ENCODE measurements around the gene TTYH2.

The TTYH2 gene

DNA sequence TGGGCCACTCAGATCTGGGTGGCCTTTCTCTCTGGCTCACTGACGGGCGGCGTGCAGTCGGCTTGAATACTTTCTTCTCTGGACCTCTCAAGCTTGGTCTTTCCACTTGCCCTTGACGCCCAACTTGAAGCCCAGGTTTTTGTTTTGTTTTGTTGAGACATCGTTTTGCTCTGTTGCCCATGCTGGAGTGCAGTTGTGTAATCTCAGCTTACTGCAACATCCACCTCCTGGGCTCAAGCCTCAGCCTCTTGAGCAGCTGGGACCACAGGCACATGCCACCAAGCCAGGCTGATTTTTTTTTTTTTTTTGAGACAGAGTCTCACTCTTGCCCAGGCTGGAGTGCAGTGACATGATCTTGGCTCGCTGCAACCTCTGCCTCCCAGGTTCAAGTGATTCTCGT is 89.9 kb downstream of the TTYH2 start:
- peak overlapping the region; percentile 35 for H3K27ac Mint-ChIP-seq
- DNase-seq: no peak

DNA sequence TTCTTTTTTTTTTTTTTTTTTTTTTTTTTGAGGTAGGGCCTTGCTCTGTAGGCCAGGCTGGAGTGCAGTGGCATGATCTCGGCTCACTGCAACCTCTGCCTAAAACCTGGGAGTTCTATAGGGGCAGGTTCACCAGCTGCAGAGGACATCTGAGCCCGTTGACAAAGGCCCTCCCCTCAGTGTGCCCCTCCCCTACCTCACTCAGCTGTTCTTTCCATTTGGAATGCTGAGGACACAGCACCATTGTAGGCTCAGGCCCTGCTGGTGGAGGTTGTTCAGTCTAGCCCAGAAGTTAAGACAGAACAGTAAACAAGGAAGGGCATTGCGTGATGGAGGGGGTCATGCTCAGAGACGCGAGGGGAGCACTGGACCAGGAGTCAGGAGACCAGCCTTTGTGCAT is 90.8 kb downstream of the TTYH2 start:
- DNase-seq: no peak
- Mint-ChIP-seq H3K36me3 (ENCODE audit: low read depth) (no peaks in the 10 kb centered on the region), H3K4me3 (no peak overlapping the region), H3K4me1 (peaks cover 7% of the 10 kb centered on the region), H3K27ac (no peak overlapping the region), H3K27me3 (ENCODE audit: low read depth, poor library complexity) (peaks cover 30% of the 10 kb centered on the region), H3K9me3 (no peaks in the 10 kb centered on the region)
- TF ChIP-seq, protein P1, sequence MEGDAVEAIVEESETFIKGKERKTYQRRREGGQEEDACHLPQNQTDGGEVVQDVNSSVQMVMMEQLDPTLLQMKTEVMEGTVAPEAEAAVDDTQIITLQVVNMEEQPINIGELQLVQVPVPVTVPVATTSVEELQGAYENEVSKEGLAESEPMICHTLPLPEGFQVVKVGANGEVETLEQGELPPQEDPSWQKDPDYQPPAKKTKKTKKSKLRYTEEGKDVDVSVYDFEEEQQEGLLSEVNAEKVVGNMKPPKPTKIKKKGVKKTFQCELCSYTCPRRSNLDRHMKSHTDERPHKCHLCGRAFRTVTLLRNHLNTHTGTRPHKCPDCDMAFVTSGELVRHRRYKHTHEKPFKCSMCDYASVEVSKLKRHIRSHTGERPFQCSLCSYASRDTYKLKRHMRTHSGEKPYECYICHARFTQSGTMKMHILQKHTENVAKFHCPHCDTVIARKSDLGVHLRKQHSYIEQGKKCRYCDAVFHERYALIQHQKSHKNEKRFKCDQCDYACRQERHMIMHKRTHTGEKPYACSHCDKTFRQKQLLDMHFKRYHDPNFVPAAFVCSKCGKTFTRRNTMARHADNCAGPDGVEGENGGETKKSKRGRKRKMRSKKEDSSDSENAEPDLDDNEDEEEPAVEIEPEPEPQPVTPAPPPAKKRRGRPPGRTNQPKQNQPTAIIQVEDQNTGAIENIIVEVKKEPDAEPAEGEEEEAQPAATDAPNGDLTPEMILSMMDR (IDR thresholded peaks at IDR 0.05): no peak

More for the DNA sequence above, 89.9 kb downstream of the TTYH2 start:
- peaks cover 7% of the 10 kb centered on the region for H3K4me1 Mint-ChIP-seq
- no peak overlapping the region for H3K4me3 Mint-ChIP-seq
- H3K36me3 Mint-ChIP-seq (ENCODE audit: low read depth): no peaks in the 10 kb centered on the region
- H3K9me3 Mint-ChIP-seq: no peaks in the 10 kb centered on the region
- TF ChIP-seq, protein P1 (IDR thresholded peaks at IDR 0.05): no peak
- H3K27me3 Mint-ChIP-seq (ENCODE audit: low read depth, poor library complexity): peaks cover 33% of the 10 kb centered on the region

DNA sequence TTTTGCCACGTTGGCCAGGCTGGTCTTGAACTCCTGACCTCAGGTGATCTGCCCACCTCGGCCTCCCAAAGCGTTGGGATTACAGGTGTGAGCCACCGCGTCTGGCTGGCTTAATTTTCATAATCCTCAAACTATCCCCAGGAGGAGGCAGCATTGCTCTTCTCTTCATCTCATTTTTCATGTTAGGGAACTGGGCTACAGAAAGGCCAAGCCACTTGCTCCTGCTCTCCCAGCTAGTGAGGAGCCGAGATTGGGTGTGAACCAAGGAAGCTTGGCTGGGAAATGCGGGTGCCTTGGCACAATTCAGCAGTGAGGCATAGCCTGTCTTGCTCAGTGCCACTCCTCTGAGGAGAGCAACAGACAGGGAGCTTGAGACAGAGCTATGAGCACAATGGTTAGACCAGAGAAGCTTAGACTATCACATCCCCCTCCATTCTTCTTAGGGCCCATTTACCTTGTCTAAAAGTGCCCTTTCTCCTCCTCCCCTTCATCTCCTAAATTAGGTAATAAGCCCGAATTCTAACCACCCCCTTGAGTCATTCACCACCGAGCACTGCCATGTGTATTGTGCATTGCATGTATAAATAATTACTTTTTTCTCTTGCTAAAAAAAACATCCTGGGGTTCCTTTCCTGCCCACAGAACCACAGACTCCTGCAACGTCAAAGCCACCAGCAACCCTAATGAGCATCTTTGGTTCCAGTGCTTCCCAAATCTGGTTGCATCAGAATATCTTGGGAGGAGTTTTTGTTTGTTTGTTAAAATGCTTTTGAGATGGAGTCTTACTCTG is 92.7 kb downstream of the TTYH2 start:
- Mint-ChIP-seq H3K4me1 (peaks cover 7% of the 10 kb centered on the region), H3K27me3 (ENCODE audit: low read depth, poor library complexity) (peaks cover 20% of the 10 kb centered on the region), H3K27ac (no peak overlapping the region), H3K9me3 (no peaks in the 10 kb centered on the region), H3K4me3 (no peak overlapping the region), H3K36me3 (ENCODE audit: low read depth) (no peaks in the 10 kb centered on the region)
- no peak for DNase-seq
- TF ChIP-seq, protein P1 (IDR thresholded peaks at IDR 0.05): no peak

DNA sequence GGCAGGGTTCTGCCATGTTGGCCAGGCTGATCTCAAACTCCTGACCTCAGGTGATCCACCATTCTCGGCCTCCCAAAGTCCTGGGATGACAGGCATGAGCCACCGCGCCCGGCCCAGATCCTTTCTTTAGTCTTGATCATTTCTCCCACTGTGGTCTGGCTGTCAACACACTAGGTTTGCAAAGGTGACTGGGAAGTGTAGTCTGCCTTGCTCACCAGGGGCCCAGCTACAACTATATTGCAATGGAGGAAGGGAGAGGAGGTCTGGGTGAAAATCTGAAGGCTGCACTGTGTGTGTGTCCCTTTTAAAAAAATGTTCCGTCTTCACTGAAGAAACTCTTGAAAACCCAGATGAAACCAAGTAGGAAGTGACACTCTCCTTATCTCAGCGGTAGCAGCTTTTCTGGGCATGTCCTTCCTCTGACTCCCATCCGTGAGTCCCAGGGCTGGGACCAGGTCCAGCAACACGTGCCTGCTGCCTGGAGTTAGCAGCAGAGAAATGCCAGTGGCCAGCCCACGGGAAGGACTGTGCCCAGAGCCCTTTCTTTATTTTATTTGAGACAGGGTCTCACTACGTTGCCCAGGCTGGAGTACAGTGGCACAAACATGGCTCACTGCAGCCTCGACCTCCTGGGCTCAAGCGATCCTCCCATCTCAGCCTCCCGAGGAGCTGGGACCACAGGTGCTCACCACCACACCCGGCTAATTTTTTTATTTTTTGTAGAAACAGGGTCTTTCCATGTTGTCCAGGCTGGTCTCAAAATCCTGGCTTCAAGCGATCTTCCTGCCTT is 94.8 kb downstream of the TTYH2 start:
- H3K36me3 Mint-ChIP-seq (ENCODE audit: low read depth): no peaks in the 10 kb centered on the region
- no peak overlapping the region for H3K27ac Mint-ChIP-seq
- TF ChIP-seq, protein P1 (IDR thresholded peaks at IDR 0.05): no peak
- H3K4me3 Mint-ChIP-seq: no peak overlapping the region
- H3K9me3 Mint-ChIP-seq: peaks cover 16% of the 10 kb centered on the region
- no peak for DNase-seq
- peaks cover 15% of the 10 kb centered on the region for H3K27me3 Mint-ChIP-seq (ENCODE audit: low read depth, poor library complexity)
- H3K4me1 Mint-ChIP-seq: peaks cover 7% of the 10 kb centered on the region

DNA sequence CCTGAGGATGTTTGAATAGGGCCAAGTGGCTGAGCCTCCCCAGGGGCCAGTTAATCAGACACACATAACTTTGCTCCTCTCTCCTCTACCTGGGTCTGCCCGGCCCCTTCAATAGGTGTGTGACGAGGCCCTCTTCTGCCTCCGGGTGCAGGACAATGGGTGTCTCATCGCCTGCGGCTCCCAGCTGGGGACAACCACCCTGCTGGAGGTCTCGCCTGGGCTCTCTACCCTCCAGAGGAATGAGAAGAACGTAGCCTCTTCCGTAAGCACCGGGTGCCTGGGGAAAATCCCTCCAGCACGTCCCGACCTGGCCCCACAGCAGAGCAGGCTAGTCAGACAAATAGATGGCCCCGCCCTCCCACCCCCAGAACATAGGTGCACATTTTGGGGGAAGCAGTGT is 96.5 kb downstream of the TTYH2 start:
- Mint-ChIP-seq H3K4me3 (no peak overlapping the region), H3K4me1 (no peaks in the 10 kb centered on the region), H3K36me3 (ENCODE audit: low read depth) (no peaks in the 10 kb centered on the region), H3K9me3 (peaks cover 21% of the 10 kb centered on the region), H3K27me3 (ENCODE audit: low read depth, poor library complexity) (peaks cover 15% of the 10 kb centered on the region), H3K27ac (no peak overlapping the region)
- no peak for DNase-seq
- TF ChIP-seq, protein P1 (IDR thresholded peaks at IDR 0.05): no peak
